Esophagus squamous epithelium (tissue), 5 donors: ENCODE measurements around the gene ACTMAP. TPM values are rescaled to one million over a fixed set of nuclear protein-coding genes. Genes with fewer than 3 reads are reported as not detected.
"Not testable (repeated sequence)": the region's sequence is repeated elsewhere in the genome, so short reads cannot be mapped to it uniquely, and the experiment has no call there.

Source experiments
- DNase-seq: peaks from one replicate; lab custom pipeline; 2025; lab: John Stamatoyannopoulos, UW
- H3K27ac ChIP-seq, 4 donors: fragments of 200-600 bp; sonication (generic); one replicate each; pipeline ENCODE4 v1.5.1; 2016 to 2019; ENCODE audit warnings: mild to moderate bottlenecking in 1 of 4
- H3K27me3 ChIP-seq, 4 donors: fragments of 200-600 bp; sonication (generic); 1 replicate in 3 of 4; 2 replicates in 1 of 4; pipeline versions ENCODE4 v1.5.1 to v1.6.0; 2017 to 2021; ENCODE audit warnings: antibody characterized with exemption in 1 of 4
- H3K36me3 ChIP-seq, 3 donors: fragments of 200-600 bp; sonication (generic); one replicate each; pipeline ENCODE4 v1.5.1; 2016 to 2019
- H3K4me1 ChIP-seq, 3 donors: fragments of 200-600 bp; sonication (generic); one replicate each; pipeline ENCODE4 v1.5.1; 2017 to 2019
- H3K4me3 ChIP-seq, 4 donors: fragments of 200-600 bp; sonication (generic); 1 replicate in 3 of 4; 2 replicates in 1 of 4; pipeline ENCODE4 v1.5.1; 2016 to 2019; ENCODE audit warnings: mild to moderate bottlenecking in 2 of 4, moderate library complexity in 1 of 4
- H3K9me3 ChIP-seq, 3 donors: fragments of 200-600 bp; sonication (generic); one replicate each; pipeline ENCODE4 v1.5.1; 2016 to 2019
- CTCF ChIP-seq, 6 experiments: fragments of 450-650 bp in 4 of 6; fragments of 200-600 bp in 2 of 6; sonication (generic) in 2 of 6; IDR thresholded peaks; one replicate each; pipeline ENCODE4 v1.5.1; 2016 to 2019; ENCODE audit warnings: antibody characterized with exemption in 6 of 6, mild to moderate bottlenecking in 4 of 6, moderate library complexity in 4 of 6
- POLR2A ChIP-seq, 4 donors: fragments of 450-650 bp; IDR thresholded peaks; one replicate each; pipeline ENCODE4 v1.6.1; 2017; ENCODE audit warnings: antibody characterized with exemption in 4 of 4, mild to moderate bottlenecking in 4 of 4, moderate library complexity in 3 of 4
- WGBS, 2 donors: methylation state at CpG; one replicate each; pipeline ENCODE4 v1.1.5; 2018; 5-methylcytosine and 5-hydroxymethylcytosine counted together
- intact Hi-C: fragments of 100-400 bp; cut with DNase I; formaldehyde crosslinking; loops from one replicate; pipeline ENCODE4 v1.15.0; 2022
- total RNA-seq, 4 donors: library from RNA; depleted of rRNA; stranded (reverse); fragments of >200 nt; gene quantifications; one replicate each; pipeline ENCODE4 v1.1.0, GENCODE V29; 2016
- donor health status: DM: yes; HTN: yes; CAD: no.

Gene ACTMAP
- total RNA-seq, 4 donors from 2014 or later = 2.1 to 2.8 (median 2.4) TPM

- WGBS, 2 donors = 64 to 70% methylated on average over 10 to 11 of the region's 11 CpGs
- peaks cover 9 to 73% (median 11%) of the 10 kb centered on the region in 3 donors for H3K4me1 ChIP-seq
- peak overlapping the region; percentile 74 to 85 (median 76) for H3K27ac ChIP-seq
- no peaks in the 10 kb centered on the region for H3K27me3 ChIP-seq
- intact Hi-C loops = no loop called here
- TF ChIP-seq CTCF (IDR thresholded peaks at IDR 0.05) = no peak
- no peak overlapping the region for H3K4me3 ChIP-seq
- H3K9me3 ChIP-seq = no peaks in the 10 kb centered on the region
- peaks cover 69 to 100% (median 71%) of the 10 kb centered on the region in 3 donors for H3K36me3 ChIP-seq
- no peak for DNase-seq
Measured at GRCh38 chr19:40735013-40735771, 15.1 kb downstream of the ACTMAP start.

DNA sequence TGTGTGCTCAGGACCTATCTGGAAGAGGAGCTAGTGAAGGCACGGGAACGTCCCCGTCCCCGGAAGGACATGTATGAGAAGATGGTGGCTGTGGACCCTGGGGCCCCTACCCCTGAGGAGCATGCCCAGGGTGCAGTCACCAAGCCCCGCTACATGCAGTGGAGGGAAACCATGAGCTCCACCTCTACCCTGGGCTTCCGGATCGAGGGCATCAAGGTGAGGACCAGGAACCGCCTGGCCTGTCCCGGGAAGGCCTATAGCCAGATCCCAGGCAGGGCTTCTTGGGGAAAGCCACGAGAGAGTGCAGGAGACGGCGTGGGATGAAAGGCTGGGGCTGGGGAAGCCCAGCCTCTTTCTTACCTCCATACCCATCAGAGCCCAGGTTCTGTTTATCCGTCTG lies 17.1 kb downstream of the ACTMAP start:
- H3K4me1 ChIP-seq = peaks cover 0 to 53% (median 0%) of the 10 kb centered on the region in 3 donors
- intact Hi-C loops = no loop called here
- H3K4me3 ChIP-seq = no peak overlapping the region
- no peaks in the 10 kb centered on the region for H3K27me3 ChIP-seq
- 91 to 93% methylated on average over 4 to 9 of the region's 13 CpGs for WGBS, 2 donors
- no peaks in the 10 kb centered on the region for H3K9me3 ChIP-seq
- peak overlapping the region in 1 of 4 donors; percentile 85 for H3K27ac ChIP-seq
- TF ChIP-seq POLR2A (IDR thresholded peaks at IDR 0.05) (no peak), CTCF (IDR thresholded peaks at IDR 0.05) (no peak)
- H3K36me3 ChIP-seq = peaks cover 58 to 100% (median 70%) of the 10 kb centered on the region in 3 donors
- no peak for DNase-seq

DNA sequence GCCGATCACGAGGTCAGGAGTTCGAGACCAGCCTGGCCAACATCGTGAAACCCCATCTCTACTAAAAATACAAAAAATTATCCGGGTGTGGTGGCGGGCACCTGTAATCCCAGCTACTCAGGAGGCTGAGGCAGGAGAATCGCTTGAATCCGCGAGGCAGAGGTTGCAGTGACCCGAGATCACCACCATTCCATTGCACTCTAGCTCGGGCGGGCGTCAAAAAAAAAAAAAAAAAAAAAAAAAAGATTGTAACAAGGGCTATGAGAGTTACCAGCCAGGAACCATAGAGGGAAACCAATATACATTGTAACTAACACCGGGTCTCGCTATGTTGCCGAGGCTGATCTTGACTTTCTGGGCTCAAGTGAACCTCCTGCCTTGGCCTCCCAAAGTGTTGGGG lies 18.0 kb downstream of the ACTMAP start:
- H3K27me3 ChIP-seq, intact Hi-C loops, H3K4me3 ChIP-seq, H3K9me3 ChIP-seq, DNase-seq: not testable (repeated sequence)
- Histone ChIP-seq H3K36me3 (peaks cover 57 to 100% (median 69%) of the 10 kb centered on the region in 3 donors), H3K27ac (peak overlapping the region in 1 of 4 donors; percentile 85), H3K4me1 (peaks cover 0 to 50% (median 0%) of the 10 kb centered on the region in 3 donors)
- 89 to 96% methylated on average over 13 to 14 of the region's 16 CpGs for WGBS, 2 donors

- H3K36me3 ChIP-seq = peaks cover 54 to 100% (median 65%) of the 10 kb centered on the region in 3 donors
- peaks cover 0 to 32% (median 0%) of the 10 kb centered on the region in 3 donors for H3K4me1 ChIP-seq
- H3K9me3 ChIP-seq, DNase-seq, H3K27ac ChIP-seq, H3K27me3 ChIP-seq, H3K4me3 ChIP-seq, intact Hi-C loops: not testable (repeated sequence)
- 81 to 83% methylated on average over 5 of the region's 5 CpGs for WGBS, 2 donors
Measured at GRCh38 chr19:40730065-40730464, 20.2 kb downstream of the ACTMAP start.

DNA sequence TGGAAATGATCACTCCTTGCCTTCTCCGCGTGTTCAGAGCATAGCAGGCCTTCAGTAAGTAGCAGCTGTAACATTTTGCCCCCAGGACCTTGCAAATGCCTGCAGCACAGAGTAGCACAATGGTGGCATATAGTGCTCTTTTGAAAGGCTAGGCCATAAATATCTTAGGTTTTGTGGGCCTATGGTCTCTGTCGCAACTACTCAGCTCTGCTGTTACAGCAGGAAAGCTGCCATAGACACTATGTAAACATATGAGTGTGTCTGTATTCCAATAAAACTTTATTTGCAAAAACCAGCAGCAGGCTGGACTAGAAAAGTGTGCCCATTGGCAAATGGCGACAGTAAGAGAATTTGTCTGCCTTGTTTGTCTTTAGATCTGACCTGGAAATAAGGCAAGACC lies 24.0 kb downstream of the ACTMAP start:
- WGBS, 2 donors = 87 to 98% methylated on average over 4 of the region's 4 CpGs
- intact Hi-C loops = no loop called here
- Histone ChIP-seq H3K4me1 (peaks cover 8 to 50% (median 8%) of the 10 kb centered on the region in 3 donors), H3K36me3 (peaks cover 41 to 100% (median 51%) of the 10 kb centered on the region in 3 donors), H3K9me3 (no peaks in the 10 kb centered on the region), H3K27me3 (no peaks in the 10 kb centered on the region), H3K27ac (peak overlapping the region in 1 of 4 donors; percentile 8), H3K4me3 (no peak overlapping the region)
- DNase-seq = no peak
- no peak for TF ChIP-seq CTCF (IDR thresholded peaks at IDR 0.05)
- no peak for TF ChIP-seq POLR2A (IDR thresholded peaks at IDR 0.05)

DNA sequence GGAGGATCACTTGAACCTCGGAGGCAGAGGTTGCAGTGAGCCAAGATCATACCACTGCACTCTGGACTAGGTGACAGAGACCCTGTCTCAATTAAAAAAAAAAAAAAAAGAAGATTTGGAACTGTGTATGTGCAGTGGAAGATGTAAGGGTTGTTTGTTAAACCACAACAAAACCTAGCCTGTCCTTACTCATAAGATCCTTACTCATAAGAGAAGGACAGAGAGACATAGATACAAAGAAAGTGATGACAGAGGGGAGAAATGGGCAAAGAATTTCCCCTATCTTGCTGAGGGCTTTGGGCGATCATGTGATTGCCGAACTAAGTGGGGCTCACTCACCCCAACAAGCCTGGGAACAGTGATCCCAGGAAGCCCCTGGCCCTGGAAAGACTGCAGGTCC lies 25.4 kb downstream of the ACTMAP start:
- TF ChIP-seq CTCF (IDR thresholded peaks at IDR 0.05) = no peak
- no peak for TF ChIP-seq POLR2A (IDR thresholded peaks at IDR 0.05)
- no peak overlapping the region for H3K4me3 ChIP-seq
- H3K4me1 ChIP-seq = peaks cover 13 to 56% (median 19%) of the 10 kb centered on the region in 3 donors
- no peak for DNase-seq
- H3K27ac ChIP-seq = peak overlapping the region in 1 of 4 donors; percentile 100
- H3K36me3 ChIP-seq = peaks cover 36 to 91% (median 37%) of the 10 kb centered on the region in 3 donors
- 83 to 97% methylated on average over 3 of the region's 3 CpGs for WGBS, 2 donors
- no peaks in the 10 kb centered on the region for H3K9me3 ChIP-seq
- H3K27me3 ChIP-seq = no peaks in the 10 kb centered on the region
- intact Hi-C loops = no loop called here
